ENCODE measurements around the gene ACOX1. TPM values are rescaled to one million over a fixed set of nuclear protein-coding genes. Genes with fewer than 3 reads are reported as not detected.

Gene ACOX1
- total and polyA plus RNA-seq, 2 of the 13 experiments (the other 11 are each of a cell fraction or from before 2014, with no cell fraction given) = 86.4 to 120 TPM

DNA sequence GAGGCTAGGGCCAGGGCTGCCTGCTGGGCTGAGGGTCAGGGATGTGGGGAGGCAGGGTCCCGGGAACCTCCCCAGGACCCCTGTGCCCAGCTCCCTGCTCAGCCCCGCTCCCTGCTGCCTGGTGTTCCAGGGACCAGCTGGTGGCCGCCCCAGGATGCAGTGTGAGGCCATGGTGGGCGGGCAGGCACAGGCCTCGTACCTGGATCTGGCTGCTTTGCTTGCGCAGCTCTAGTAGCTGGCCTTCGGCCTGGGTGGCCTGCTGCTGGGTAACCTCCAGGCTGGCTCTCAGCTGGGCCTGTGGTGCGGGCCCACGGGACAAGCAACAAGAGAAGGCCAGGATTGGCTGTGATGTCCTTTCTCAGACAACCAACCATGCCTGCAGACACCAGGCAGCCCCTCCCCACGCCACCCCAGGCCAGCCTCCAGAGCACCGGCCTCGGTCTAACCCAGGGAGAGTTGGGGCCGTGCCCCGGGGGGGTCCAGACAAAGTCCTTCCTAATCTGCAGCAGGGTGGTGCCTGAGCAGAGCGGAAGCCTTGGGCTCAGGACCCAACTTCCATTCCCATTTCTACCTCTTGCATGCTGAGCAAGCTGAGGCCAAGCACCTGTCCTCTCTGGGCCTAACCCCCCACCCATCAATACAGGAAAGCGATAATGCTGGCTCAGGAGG lies 86.3 kb downstream of the ACOX1 start (continued):
- TF ChIP-seq, protein P1, sequence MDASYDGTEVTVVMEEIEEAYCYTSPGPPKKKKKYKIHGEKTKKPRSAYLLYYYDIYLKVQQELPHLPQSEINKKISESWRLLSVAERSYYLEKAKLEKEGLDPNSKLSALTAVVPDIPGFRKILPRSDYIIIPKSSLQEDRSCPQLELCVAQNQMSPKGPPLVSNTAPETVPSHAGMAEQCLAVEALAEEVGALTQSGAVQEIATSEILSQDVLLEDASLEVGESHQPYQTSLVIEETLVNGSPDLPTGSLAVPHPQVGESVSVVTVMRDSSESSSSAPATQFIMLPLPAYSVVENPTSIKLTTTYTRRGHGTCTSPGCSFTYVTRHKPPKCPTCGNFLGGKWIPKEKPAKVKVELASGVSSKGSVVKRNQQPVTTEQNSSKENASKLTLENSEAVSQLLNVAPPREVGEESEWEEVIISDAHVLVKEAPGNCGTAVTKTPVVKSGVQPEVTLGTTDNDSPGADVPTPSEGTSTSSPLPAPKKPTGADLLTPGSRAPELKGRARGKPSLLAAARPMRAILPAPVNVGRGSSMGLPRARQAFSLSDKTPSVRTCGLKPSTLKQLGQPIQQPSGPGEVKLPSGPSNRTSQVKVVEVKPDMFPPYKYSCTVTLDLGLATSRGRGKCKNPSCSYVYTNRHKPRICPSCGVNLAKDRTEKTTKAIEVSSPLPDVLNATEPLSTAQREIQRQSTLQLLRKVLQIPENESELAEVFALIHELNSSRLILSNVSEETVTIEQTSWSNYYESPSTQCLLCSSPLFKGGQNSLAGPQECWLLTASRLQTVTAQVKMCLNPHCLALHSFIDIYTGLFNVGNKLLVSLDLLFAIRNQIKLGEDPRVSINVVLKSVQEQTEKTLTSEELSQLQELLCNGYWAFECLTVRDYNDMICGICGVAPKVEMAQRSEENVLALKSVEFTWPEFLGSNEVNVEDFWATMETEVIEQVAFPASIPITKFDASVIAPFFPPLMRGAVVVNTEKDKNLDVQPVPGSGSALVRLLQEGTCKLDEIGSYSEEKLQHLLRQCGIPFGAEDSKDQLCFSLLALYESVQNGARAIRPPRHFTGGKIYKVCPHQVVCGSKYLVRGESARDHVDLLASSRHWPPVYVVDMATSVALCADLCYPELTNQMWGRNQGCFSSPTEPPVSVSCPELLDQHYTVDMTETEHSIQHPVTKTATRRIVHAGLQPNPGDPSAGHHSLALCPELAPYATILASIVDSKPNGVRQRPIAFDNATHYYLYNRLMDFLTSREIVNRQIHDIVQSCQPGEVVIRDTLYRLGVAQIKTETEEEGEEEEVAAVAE (CRISPR knock-in tag; IDR thresholded peaks at IDR 0.05; ENCODE audit: borderline replicate concordance) = peak; percentile 85
- TF ChIP-seq RARG (CRISPR knock-in tag; IDR thresholded peaks at IDR 0.05; ENCODE audit: low read depth) = no peak
- peak; percentile 65; the same call in 1 of the 2 replicates for TF ChIP-seq RXRA (CRISPR knock-in tag; IDR thresholded peaks at IDR 0.05)
- 0 out of 2 replicates have a peak, but pooled peaks have one; percentile 41 for TF ChIP-seq ZNF317 (CRISPR knock-in tag; IDR thresholded peaks at IDR 0.05)
- no peak for TF ChIP-seq CBX5 (CRISPR knock-in tag; IDR thresholded peaks at IDR 0.05; ENCODE audit: borderline replicate concordance)
- no peak; the same call in 1 of the 2 replicates for TF ChIP-seq ZNF256 (CRISPR knock-in tag; conservative IDR thresholded peaks at IDR 0.05)
- TF ChIP-seq ZNF234 (CRISPR knock-in tag; conservative IDR thresholded peaks at IDR 0.05) = no peak
- no peak for TF ChIP-seq IKZF4 (CRISPR knock-in tag; IDR thresholded peaks at IDR 0.05; ENCODE audit: borderline replicate concordance, low read depth, not compliant biosample characterization)
- TF ChIP-seq, protein P2, sequence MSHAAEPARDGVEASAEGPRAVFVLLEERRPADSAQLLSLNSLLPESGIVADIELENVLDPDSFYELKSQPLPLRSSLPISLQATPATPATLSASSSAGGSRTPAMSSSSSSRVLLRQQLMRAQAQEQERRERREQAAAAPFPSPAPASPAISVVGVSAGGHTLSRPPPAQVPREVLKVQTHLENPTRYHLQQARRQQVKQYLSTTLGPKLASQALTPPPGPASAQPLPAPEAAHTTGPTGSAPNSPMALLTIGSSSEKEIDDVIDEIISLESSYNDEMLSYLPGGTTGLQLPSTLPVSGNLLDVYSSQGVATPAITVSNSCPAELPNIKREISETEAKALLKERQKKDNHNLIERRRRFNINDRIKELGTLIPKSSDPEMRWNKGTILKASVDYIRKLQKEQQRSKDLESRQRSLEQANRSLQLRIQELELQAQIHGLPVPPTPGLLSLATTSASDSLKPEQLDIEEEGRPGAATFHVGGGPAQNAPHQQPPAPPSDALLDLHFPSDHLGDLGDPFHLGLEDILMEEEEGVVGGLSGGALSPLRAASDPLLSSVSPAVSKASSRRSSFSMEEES (CRISPR knock-in tag; IDR thresholded peaks at IDR 0.05) = peak; percentile 65; the same call in 1 of the 2 replicates
- TF ChIP-seq ZSCAN12 (CRISPR knock-in tag; IDR thresholded peaks at IDR 0.05) = no peak
- no peak for TF ChIP-seq ZNF841 (CRISPR knock-in tag; IDR thresholded peaks at IDR 0.05; ENCODE audit: borderline replicate concordance)
- TF ChIP-seq CREM (IDR thresholded peaks at IDR 0.05) = no peak
- TF ChIP-seq CREM (CRISPR knock-in tag; IDR thresholded peaks at IDR 0.05) = 0 out of 2 replicates have a peak, but pooled peaks have one; percentile 3
- peak; percentile 21 for TF ChIP-seq ZNF781 (CRISPR knock-in tag; IDR thresholded peaks at IDR 0.05; ENCODE audit: borderline replicate concordance, not compliant biosample characterization)
- no peak for TF ChIP-seq ZBTB1 (CRISPR knock-in tag; IDR thresholded peaks at IDR 0.05; ENCODE audit: borderline replicate concordance)
- TF ChIP-seq HOXD1 (CRISPR knock-in tag; IDR thresholded peaks at IDR 0.05) = no peak
- TF ChIP-seq ZNF556 (CRISPR knock-in tag; IDR thresholded peaks at IDR 0.05; ENCODE audit: borderline replicate concordance) = peak; percentile 53; the same call in 1 of the 2 replicates
- no peak for TF ChIP-seq ARNT2 (CRISPR knock-in tag; IDR thresholded peaks at IDR 0.05; ENCODE audit: low read depth)
- 0 out of 2 replicates have a peak, but pooled peaks have one; percentile 39 for TF ChIP-seq ADNP (CRISPR knock-in tag; IDR thresholded peaks at IDR 0.05)
- no peak for TF ChIP-seq GTF2F1 (IDR thresholded peaks at IDR 0.05; ENCODE audit: low read length)
- TF ChIP-seq NR2F2 (IDR thresholded peaks at IDR 0.05; ENCODE audit: borderline replicate concordance, low read depth) = no peak
- TF ChIP-seq ZBTB21 (CRISPR knock-in tag; IDR thresholded peaks at IDR 0.05) = no peak
- no peak for TF ChIP-seq HIVEP1 (CRISPR knock-in tag; IDR thresholded peaks at IDR 0.05)
- no peak for TF ChIP-seq ZSCAN25 (CRISPR knock-in tag; IDR thresholded peaks at IDR 0.05)
- TF ChIP-seq, protein P3, sequence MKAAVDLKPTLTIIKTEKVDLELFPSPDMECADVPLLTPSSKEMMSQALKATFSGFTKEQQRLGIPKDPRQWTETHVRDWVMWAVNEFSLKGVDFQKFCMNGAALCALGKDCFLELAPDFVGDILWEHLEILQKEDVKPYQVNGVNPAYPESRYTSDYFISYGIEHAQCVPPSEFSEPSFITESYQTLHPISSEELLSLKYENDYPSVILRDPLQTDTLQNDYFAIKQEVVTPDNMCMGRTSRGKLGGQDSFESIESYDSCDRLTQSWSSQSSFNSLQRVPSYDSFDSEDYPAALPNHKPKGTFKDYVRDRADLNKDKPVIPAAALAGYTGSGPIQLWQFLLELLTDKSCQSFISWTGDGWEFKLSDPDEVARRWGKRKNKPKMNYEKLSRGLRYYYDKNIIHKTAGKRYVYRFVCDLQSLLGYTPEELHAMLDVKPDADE (CRISPR knock-in tag; IDR thresholded peaks at IDR 0.05) = no peak; the same call in 1 of the 2 replicates
